HL-60 (cell line): ENCODE measurements around the gene SMIM13.

Experiments used
- DNase-seq, 2 experiments: peaks; one replicate each; pipeline ENCODE4 v3.0.0-alpha.2; 2010 to 2020; ENCODE audit warnings: low read depth in 1 of 2, low spot score in 1 of 2
- H3K27ac ChIP-seq: fragments of 250-450 bp; sonication (Bioruptor Pico); replicated peaks from 2 replicates; pipeline ENCODE4 v1.5.1; 2020; ENCODE audit warnings: mild to moderate bottlenecking, moderate library complexity
- H3K27me3 ChIP-seq: fragments of 250-450 bp; sonication (Bioruptor Pico); 2 replicates; pipeline ENCODE4 v1.5.1; 2021; ENCODE audit warnings: mild to moderate bottlenecking, moderate library complexity; ENCODE audit not compliant: insufficient read depth, poor library complexity, severe bottlenecking
- H3K4me3 ChIP-seq: replicated peaks from 2 replicates; pipeline ENCODE4 v1.5.1; 2011; ENCODE audit warnings: mild to moderate bottlenecking, control low read depth, low read length; ENCODE audit not compliant: insufficient read depth
- GABPA ChIP-seq: IDR thresholded peaks from 2 replicates; pipeline ENCODE4 v1.6.1; 2012; ENCODE audit warnings: low read depth
- POLR2AphosphoS5 ChIP-seq: IDR thresholded peaks from 2 replicates; pipeline ENCODE4 v1.6.1; 2012; ENCODE audit warnings: low read depth
- SPI1 ChIP-seq: IDR thresholded peaks from 2 replicates; pipeline ENCODE4 v1.6.1; 2012; ENCODE audit warnings: low read depth, mild to moderate bottlenecking, borderline replicate concordance
- TF ChIP-seq, protein P1 (sequence below): IDR thresholded peaks from one replicate; pipeline ENCODE4 v1.5.1; 2011; ENCODE audit warnings: low read length, control low read depth, inconsistent platforms; ENCODE audit not compliant: insufficient read depth
- TF ChIP-seq, protein P2 (sequence below): IDR thresholded peaks from 2 replicates; pipeline ENCODE4 v1.6.1; 2012; ENCODE audit warnings: low read depth; ENCODE audit not compliant: insufficient replicate concordance

The SMIM13 gene

DNA sequence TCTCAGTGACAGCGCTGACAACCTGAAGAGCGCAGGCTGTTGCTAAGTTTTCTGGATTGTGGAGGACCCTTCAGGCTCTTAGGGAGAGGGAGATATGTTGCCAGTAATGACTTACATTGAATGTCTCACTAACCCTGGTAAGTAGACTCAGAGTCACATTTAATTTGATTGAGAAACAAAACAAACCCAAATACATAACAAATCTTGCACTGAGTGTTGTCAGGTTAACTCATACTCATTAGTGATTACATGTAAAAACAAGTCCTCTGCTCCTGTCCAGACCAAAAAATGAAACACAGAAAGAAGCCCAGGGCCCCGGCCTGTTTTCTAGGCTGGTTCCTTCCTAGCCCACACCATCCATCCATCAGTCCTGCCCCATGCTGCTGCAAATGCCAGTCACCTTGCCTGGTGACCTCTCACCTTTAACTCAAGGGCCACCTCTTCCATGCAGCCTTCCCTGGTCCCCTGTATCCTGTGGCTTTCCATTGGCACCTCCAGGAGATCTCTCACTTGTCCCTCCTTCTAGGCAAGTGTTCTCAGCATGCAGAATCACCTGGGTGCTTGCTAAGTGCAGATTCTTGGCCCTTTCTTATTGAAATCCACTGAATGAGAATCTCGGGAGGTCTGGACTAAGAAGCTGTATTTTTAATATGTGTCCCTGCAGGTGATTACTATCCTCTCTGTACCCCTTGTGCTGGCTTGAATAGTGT lies 52.6 kb downstream of the SMIM13 start:
- TF ChIP-seq POLR2AphosphoS5 = no peak
- TF ChIP-seq, protein P1, sequence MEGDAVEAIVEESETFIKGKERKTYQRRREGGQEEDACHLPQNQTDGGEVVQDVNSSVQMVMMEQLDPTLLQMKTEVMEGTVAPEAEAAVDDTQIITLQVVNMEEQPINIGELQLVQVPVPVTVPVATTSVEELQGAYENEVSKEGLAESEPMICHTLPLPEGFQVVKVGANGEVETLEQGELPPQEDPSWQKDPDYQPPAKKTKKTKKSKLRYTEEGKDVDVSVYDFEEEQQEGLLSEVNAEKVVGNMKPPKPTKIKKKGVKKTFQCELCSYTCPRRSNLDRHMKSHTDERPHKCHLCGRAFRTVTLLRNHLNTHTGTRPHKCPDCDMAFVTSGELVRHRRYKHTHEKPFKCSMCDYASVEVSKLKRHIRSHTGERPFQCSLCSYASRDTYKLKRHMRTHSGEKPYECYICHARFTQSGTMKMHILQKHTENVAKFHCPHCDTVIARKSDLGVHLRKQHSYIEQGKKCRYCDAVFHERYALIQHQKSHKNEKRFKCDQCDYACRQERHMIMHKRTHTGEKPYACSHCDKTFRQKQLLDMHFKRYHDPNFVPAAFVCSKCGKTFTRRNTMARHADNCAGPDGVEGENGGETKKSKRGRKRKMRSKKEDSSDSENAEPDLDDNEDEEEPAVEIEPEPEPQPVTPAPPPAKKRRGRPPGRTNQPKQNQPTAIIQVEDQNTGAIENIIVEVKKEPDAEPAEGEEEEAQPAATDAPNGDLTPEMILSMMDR = no peak
- Histone ChIP-seq H3K4me3 (no peak overlapping the region), H3K27ac (no peak overlapping the region), H3K27me3 (no peaks in the 10 kb centered on the region)
- DNase-seq = no peak

DNA sequence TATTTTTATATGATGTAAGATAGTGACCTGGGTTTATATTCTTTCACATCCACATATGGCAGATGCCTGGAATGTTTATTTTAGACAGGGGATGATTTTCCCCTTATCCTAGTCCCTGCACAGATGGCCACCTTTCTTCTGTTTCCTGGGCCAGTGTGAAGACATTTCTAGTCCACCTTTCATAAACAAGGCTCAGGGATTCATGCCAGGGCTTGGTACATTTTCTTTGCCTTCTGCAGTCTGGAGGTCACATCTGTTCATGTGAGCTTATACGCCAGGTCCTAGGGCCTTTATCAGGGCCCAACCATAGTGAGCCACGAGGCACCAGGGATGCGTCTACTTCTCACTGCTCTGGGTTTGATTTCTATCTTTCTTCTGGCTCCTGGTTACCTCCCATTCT lies 55.9 kb downstream of the SMIM13 start:
- DNase-seq = no peak
- Histone ChIP-seq H3K27me3 (no peaks in the 10 kb centered on the region), H3K27ac (no peak overlapping the region), H3K4me3 (no peak overlapping the region)
- TF ChIP-seq, protein P1 = no peak
- TF ChIP-seq POLR2AphosphoS5 (no peak), GABPA (no peak), SPI1 (no peak)
- TF ChIP-seq, protein P2, sequence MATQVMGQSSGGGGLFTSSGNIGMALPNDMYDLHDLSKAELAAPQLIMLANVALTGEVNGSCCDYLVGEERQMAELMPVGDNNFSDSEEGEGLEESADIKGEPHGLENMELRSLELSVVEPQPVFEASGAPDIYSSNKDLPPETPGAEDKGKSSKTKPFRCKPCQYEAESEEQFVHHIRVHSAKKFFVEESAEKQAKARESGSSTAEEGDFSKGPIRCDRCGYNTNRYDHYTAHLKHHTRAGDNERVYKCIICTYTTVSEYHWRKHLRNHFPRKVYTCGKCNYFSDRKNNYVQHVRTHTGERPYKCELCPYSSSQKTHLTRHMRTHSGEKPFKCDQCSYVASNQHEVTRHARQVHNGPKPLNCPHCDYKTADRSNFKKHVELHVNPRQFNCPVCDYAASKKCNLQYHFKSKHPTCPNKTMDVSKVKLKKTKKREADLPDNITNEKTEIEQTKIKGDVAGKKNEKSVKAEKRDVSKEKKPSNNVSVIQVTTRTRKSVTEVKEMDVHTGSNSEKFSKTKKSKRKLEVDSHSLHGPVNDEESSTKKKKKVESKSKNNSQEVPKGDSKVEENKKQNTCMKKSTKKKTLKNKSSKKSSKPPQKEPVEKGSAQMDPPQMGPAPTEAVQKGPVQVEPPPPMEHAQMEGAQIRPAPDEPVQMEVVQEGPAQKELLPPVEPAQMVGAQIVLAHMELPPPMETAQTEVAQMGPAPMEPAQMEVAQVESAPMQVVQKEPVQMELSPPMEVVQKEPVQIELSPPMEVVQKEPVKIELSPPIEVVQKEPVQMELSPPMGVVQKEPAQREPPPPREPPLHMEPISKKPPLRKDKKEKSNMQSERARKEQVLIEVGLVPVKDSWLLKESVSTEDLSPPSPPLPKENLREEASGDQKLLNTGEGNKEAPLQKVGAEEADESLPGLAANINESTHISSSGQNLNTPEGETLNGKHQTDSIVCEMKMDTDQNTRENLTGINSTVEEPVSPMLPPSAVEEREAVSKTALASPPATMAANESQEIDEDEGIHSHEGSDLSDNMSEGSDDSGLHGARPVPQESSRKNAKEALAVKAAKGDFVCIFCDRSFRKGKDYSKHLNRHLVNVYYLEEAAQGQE = no peak

DNA sequence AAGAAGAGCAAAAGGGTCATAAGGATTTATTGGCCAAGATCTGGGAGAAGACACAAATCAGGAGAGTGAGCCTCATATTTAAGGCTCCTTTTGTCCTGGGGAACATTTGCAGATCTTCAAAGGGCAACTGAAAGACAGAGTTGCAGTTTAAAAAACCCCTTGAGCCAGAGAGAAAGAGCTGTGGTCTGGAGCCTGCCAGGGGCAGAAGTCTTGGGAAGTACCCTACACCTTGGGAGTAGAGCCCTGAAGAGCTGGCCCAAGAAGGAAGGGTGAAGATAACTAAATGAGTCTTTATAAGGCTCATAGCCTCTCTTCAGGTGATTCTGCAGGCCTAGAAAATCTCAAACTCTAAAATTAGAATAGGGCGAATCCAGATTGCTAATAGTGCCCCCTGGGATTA lies 57.9 kb downstream of the SMIM13 start:
- no peak for TF ChIP-seq GABPA
- TF ChIP-seq, protein P1 = no peak
- TF ChIP-seq POLR2AphosphoS5 = no peak
- no peak for TF ChIP-seq SPI1
- TF ChIP-seq, protein P2 = no peak
- Histone ChIP-seq H3K4me3 (no peak overlapping the region), H3K27me3 (no peaks in the 10 kb centered on the region), H3K27ac (no peak overlapping the region)
- DNase-seq = no peak

DNA sequence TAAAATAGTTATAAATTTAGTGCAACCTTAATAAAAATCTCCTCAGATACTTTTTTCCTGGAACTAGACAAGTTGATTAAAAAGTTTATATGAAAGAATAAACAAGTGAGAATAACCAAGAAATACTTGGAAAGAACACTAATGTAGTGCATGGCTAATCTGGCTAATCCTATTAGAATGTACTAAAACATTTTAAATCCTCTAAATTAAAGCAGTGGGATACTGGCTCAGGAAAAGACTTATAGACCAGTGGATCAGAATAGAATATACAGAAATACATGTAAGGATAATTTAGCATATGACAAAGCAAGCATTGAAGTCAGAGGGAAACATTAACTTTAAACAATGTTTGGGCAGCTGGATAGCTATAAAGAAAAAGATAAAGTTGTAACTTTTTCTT lies 58.9 kb downstream of the SMIM13 start:
- DNase-seq = no peak
- Histone ChIP-seq H3K27ac (no peak overlapping the region), H3K4me3 (no peak overlapping the region), H3K27me3 (no peaks in the 10 kb centered on the region)
- no peak for TF ChIP-seq POLR2AphosphoS5
- no peak for TF ChIP-seq GABPA
- TF ChIP-seq SPI1 = no peak
- TF ChIP-seq, protein P2 = no peak
